ENCODE measurements around the gene ARID1B.

ARID1B gene

GRCh38 chr6:157063176-157063905, 286.2 kb downstream of the ARID1B start:
- peak; percentile 47 for DNase-seq

GRCh38 chr6:157063923-157064322, 286.7 kb downstream of the ARID1B start:
- DNase-seq: no peak

GRCh38 chr6:157064502-157064901, 287.3 kb downstream of the ARID1B start:
- DNase-seq: no peak

GRCh38 chr6:157065366-157065765, 288.2 kb downstream of the ARID1B start:
- DNase-seq: no peak

- no peak for DNase-seq
These were observed 289.8 kb downstream of the ARID1B start for GRCh38 chr6:157066781-157067491.

GRCh38 chr6:157067507-157067906, 290.3 kb downstream of the ARID1B start:
- no peak for DNase-seq

GRCh38 chr6:157068691-157069324, 291.6 kb downstream of the ARID1B start:
- no peak for DNase-seq

- DNase-seq: no peak
These were observed 292.4 kb downstream of the ARID1B start for GRCh38 chr6:157069585-157069984.

- no peak for DNase-seq
These were observed 293.4 kb downstream of the ARID1B start for GRCh38 chr6:157070403-157071107.

- no peak for DNase-seq
These were observed 294.9 kb downstream of the ARID1B start for GRCh38 chr6:157072128-157072527.

GRCh38 chr6:157073596-157073995, 296.4 kb downstream of the ARID1B start:
- DNase-seq: no peak

- DNase-seq: no peak
These were observed 297.8 kb downstream of the ARID1B start for GRCh38 chr6:157074969-157075368.

- no peak for DNase-seq
These were observed 298.6 kb downstream of the ARID1B start for GRCh38 chr6:157075549-157076450.

GRCh38 chr6:157076451-157076822, 299.3 kb downstream of the ARID1B start:
- DNase-seq: no peak

GRCh38 chr6:157077251-157077650, 300.1 kb downstream of the ARID1B start:
- no peak for DNase-seq

- no peak for DNase-seq
These were observed 301.1 kb downstream of the ARID1B start for GRCh38 chr6:157078326-157078725.

- no peak for DNase-seq
These were observed 302.1 kb downstream of the ARID1B start for GRCh38 chr6:157079277-157079676.

GRCh38 chr6:157079771-157080170, 302.6 kb downstream of the ARID1B start:
- DNase-seq: no peak

- no peak for DNase-seq
These were observed 303.8 kb downstream of the ARID1B start for GRCh38 chr6:157080986-157081391.

GRCh38 chr6:157083343-157083742, 306.2 kb downstream of the ARID1B start:
- no peak for DNase-seq

GRCh38 chr6:157086632-157087031, 309.5 kb downstream of the ARID1B start:
- no peak for DNase-seq

GRCh38 chr6:157087974-157088373, 310.8 kb downstream of the ARID1B start:
- DNase-seq: no peak
